HG02885 (cell line): Measurements from ENCODE around the gene RMC1.
"Not testable (repeated sequence)": the region's sequence is repeated elsewhere in the genome, so short reads cannot be mapped to it uniquely, and the experiment has no call there.

Source experiments
- ATAC-seq: cut with Tn5 transposase; IDR thresholded peaks from one replicate; pipeline ENCODE4 v1.9.1; 2021; ENCODE audit warnings: mild to moderate bottlenecking; ENCODE audit not compliant: unreplicated experiment, poor library complexity

The RMC1 gene

GRCh38 chr18:23503038-23503962 lies at the start of gene RMC1:
RMC1 (plus strand) TSS chr18:23503511; CDS start chr18:23503619, 108 bp downstream.
- peak; percentile 85 for ATAC-seq

GRCh38 chr18:23453680-23454058 lies 49.6 kb upstream of the RMC1 start:
- ATAC-seq = peak; percentile 7

GRCh38 chr18:23456835-23457234 lies 46.5 kb upstream of the RMC1 start:
- ATAC-seq = no peak

GRCh38 chr18:23458830-23459529 lies 44.3 kb upstream of the RMC1 start:
- ATAC-seq = no peak

DNA sequence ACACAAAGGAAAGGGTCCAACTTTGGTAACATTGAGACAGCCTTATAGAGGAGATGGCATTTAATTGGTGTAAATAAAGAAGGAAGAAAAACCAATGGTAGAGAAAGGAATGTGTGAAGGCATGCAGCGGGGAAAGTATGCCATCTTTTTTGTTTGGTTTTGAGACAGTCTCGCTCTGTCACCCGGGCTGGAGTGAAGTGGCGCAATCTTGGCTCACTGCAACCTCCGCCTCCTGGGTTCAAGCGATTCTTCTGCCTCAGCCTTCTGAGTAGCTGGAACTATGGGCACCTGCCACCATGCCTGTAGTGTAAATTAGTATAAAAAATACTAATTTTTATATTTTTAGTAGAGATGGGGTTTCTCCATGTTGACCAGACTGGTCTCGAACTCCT lies 43.8 kb upstream of the RMC1 start:
- ATAC-seq = no peak

- ATAC-seq = no peak
Observed at GRCh38 chr18:23460285-23461273, 42.7 kb upstream of the RMC1 start.

GRCh38 chr18:23462876-23463275 lies 40.4 kb upstream of the RMC1 start:
- no peak for ATAC-seq

DNA sequence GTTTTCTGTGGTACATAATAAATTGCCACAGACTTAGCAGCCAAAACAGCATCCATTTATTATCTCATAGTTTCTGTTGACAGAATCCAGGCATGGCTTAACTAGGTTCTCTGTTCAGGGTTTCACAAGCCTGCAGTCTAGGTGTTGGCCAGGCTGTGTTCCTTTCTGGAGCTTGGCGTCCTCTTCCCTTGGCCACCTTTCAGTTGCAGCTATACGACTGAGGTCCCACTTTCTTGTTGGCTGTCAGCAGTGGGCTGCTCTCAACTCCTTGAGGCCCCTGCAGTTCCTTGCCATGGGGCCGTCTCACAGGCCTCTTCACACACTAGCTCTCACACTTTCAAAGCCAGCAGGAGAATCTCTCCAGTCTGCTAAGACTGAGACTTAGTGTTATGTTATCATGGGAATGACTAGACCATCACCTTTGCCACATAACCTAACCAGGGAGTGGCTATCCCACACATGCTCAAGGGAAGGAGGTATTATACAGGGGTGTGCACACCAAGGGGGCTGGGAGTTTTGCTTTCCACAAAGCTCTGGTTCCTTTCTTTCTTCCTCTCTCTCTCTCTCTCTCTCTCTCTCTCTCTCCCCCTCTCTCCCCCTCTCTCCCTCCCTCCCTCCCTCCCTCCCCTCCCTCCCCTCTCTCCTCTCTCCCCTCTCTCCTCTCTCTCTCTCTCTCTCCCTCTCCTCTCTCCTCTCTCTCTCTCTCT lies 34.4 kb upstream of the RMC1 start:
- ATAC-seq = no peak

DNA sequence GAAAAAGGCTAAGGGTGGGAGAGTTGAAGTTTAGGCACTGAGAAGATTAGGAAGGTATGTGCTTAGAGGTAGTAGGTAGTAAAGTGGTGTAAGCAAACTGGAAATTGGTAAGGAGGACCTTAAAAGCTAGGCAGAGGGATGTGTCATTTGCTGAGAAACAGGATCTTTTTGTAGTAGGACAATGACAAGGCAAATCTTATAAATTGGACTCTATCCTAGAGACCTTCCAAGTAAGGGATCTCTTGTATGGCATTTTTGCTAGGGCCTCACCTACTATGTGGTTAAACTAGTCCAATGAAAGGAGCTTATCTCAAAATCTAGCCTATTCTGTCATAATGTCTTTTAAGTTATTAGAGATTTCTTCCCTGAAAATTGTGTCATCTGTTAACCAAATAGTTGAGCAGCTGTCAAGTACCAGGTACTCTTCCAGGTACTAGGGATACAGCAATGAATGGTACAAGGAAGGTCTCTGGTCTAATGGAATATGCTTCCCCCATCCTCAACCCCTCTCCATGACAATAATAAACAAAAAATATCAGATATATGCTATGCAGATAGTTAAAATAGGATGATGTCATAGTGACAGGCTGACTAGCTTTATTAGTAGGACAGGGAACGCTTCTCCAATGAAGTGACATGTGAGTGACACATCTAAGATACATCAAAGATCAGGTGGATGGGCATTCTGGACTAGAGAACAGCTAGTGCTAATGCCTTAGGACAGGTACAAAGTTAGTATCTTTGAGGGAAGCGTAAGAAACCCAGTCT lies 32.5 kb upstream of the RMC1 start:
- no peak for ATAC-seq

- ATAC-seq = no peak
Observed at GRCh38 chr18:23471486-23471885, 31.8 kb upstream of the RMC1 start.

GRCh38 chr18:23479829-23480505 lies 23.3 kb upstream of the RMC1 start:
- no peak for ATAC-seq

GRCh38 chr18:23484561-23485182 lies 18.6 kb upstream of the RMC1 start:
- ATAC-seq = no peak

GRCh38 chr18:23485386-23485785 lies 17.9 kb upstream of the RMC1 start:
- ATAC-seq = no peak

DNA sequence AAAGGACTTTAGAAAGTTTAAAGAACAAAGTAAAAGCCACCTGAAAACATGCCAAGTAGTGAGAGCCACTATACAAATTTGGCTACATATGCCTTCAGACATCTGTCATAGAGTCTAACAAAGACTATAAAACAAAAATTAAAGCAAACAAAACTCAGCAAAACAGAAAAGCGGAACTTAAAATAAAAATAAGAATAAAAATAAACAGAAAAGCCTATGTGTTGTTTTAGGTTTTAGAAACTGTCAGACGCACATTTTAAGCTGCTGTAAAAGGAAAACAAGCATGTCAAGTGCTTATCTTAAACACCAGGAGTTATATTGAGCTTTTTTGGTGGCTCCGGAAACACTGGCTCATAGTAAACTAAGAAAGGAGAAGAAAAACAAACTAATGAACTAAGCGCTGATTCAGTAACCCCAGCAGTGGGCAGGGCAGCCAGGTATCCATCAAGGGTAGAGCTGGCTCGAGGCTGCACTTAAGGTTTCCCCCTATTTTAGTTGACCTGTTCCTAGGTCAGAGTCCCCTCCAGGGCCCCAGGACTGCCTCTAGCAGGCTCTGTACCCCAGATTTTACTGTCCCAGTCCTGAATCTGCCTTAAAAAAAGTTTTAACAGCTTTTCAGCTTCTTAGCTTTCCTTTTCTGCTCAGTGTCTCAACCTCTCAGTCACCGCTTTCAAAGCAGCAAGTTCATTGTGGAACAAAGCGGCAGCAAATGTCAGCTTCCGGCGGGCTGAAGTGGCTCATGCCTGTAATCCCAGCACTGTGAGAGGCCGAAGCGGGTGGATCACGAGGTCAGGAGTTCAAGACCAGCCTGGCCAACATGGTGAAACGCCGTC lies 15.4 kb upstream of the RMC1 start:
- ATAC-seq = peak; percentile 83

GRCh38 chr18:23489586-23489985 lies 13.7 kb upstream of the RMC1 start:
- not testable (repeated sequence) for ATAC-seq

DNA sequence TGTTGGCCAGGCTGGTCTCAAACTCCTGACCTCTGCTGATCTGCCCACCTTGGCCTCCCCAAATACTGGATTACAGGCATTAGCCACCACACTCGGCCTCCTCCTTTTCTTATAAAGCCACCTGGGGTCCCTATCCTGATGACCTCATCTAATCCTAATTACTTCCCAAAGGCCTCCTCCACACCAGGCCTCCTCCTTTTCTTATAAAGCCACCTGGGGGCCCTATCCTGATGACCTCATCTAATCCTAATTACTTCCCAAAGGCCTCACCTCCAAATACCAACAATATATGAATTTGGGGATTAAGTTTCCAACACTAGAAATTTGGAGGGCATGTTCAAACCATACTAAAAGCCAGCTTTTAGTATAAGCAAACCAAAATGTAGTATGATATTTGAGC lies 9.7 kb upstream of the RMC1 start:
- no peak for ATAC-seq

DNA sequence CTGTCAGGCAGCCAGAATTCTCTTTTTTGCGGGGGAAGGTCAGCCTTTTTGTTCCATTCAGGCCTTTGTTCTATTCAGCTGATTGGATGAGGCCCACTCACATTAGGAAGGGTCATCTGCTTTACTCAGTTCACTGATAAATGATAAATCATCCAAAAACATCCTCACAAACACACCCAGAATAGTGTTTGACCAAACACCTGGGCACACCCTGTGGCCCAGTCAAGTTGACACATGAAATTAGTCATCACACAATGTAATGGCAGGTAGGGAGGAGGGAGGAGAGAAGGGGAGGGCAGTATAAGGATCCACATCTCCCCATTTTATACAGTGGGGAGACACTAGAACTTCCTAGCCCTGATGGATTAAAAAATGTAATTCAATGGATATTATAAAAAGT lies 8.3 kb upstream of the RMC1 start:
- ATAC-seq = no peak
